ENCODE results near the gene CISH.
A peak's percentile ranks its signal among the peaks of the same experiment; 100 is the strongest.

The CISH gene, protein sequence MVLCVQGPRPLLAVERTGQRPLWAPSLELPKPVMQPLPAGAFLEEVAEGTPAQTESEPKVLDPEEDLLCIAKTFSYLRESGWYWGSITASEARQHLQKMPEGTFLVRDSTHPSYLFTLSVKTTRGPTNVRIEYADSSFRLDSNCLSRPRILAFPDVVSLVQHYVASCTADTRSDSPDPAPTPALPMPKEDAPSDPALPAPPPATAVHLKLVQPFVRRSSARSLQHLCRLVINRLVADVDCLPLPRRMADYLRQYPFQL

DNA sequence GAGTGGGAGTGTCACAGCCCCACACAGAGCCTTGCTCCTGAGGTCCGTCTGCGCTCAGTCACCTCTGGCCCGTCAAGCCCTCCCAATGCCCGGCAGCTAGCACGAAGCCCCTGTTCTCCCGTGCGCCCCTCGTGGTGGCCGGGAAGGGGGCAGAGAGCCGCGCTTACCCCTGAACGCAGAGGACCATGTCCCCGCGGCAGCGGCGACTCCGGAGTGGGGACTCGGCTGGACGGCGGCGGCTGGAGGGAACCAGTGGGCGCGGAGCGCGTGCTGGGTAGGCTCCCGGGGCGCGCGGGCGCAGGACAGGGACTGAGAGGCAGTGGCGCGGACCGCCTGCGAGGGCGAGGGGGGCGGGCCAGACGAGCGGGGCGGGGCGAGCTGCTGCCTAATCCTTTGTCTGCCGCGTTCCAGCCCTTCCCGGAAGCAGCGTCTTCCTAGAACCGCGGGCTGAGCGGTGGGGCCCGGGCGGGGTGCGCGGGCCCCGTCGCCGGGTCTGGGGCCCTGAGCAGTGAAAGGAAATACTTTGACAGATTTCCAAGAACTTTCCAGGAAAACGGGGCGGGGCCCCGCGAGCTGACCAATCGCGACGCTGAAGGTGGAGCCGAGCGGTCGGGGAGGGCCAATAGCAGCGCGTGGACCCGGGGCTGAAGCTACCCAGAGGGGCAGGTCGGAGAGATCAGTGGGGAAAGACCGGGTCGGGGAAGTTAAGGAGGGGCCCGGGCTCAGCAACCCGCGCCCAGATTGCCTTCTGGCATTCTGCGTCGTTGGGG lies at the start of gene CISH:
CISH (minus strand) TSS at position 311 of the 770 bp plus-strand sequence; CDS start at position 187, 124 bp downstream.
- H3K4me3 ChIP-seq (ENCODE audit: low read depth, low read length) = peak within 1 kb of the TSS; percentile 51

DNA sequence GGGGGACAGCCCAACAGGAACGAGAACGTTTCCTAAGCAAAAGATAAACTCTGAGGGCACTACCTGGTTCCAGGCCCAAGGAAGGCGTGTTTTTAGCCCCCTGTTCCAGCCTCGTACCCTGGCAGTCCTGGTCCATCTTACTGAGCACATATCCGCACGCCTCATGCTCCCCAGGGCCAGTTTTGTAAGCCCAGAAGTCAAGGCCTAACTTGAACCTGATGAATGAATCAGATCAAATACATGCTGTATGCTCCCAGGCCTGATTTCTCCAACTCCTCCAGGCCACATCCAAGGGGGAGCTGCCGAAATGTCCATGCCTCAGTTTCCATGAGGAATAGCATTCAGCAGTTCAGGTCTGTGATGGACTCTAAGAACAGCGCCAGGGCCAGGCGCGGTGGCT lies 48.8 kb upstream of the CISH start:
- no peak overlapping the region for H3K4me3 ChIP-seq (ENCODE audit: low read depth, low read length)

- H3K4me3 ChIP-seq (ENCODE audit: low read depth, low read length) = no peak overlapping the region
These were observed 47.3 kb upstream of the CISH start for GRCh38 chr3:50658831-50659230.

GRCh38 chr3:50658416-50658815 lies 46.8 kb upstream of the CISH start:
- no peak overlapping the region for H3K4me3 ChIP-seq (ENCODE audit: low read depth, low read length)

GRCh38 chr3:50657816-50658215 lies 46.2 kb upstream of the CISH start:
- H3K4me3 ChIP-seq (ENCODE audit: low read depth, low read length) = no peak overlapping the region

DNA sequence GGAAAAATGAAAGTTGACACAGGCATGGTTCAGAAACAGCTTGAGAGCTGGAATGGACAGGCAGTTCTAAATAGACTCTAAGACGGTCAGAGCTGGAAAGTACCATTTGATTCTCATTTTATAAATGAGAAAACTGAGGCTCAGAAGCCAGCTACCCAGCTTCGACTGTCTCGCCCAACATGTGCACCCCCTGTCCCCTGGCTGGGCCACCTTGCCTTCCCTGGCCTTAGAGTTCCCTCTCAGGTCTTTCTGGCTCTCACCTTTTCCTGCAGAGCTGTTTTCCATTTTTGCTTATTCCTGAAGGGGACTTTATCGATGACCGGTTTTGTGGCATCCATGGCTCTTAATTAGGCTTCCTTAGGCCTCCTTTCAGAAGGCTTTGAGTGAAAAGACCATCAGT lies 45.8 kb upstream of the CISH start:
- no peak overlapping the region for H3K4me3 ChIP-seq (ENCODE audit: low read depth, low read length)

GRCh38 chr3:50656417-50657195 lies 45.0 kb upstream of the CISH start:
- H3K4me3 ChIP-seq (ENCODE audit: low read depth, low read length) = no peak overlapping the region

GRCh38 chr3:50655009-50655830 lies 43.6 kb upstream of the CISH start:
- no peak overlapping the region for H3K4me3 ChIP-seq (ENCODE audit: low read depth, low read length)

DNA sequence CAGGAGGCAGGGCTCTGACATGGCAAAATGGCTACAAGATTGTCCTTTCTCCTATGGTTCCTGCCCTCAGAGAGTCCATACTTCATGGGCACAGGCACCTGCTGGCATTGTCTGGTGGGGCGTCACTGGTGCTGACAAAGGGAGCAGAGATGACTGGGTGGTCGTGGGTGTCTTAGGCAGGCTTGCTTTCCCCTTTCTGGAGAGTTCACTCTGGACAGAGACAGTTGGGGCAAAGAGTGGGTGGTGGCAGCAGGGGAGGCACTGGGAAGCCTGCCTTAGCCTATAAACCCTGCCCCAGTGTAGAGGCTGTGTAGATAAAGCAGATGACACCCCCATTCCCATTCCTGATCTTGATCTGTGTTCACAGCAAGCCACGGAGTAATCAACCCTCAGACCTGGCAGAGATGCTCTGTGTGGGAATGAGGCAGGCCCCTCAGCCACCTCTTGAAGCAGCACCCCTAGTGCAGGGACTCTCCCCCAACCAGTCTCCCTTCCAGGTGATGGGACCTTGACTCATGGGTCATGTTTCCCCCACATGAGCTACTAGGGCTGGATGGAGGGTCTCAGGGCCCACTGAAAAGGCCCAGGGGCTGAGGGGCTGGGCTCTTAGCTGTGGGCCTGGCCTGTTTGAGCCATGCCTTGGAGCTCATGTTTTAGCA lies 42.5 kb upstream of the CISH start:
- no peak overlapping the region for H3K4me3 ChIP-seq (ENCODE audit: low read depth, low read length)

DNA sequence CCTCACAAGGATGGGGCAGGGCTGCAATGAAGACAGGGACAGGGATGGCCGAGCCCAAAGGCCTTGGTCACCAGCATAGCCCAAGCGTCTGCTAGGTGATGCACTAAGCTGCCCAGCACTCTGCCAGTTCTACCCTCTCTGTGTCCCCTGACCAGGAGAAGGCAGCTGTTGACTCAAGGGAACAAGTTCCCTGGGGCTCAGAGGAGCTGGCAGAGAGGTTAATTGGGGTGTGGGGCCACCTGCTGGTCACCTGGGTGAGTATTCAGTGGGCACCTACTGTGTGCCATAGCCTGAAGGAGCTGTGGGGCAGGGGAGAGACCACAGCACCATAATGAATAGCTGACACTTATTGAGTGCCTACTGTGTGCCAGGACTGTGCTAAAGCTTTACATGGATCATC lies 41.1 kb upstream of the CISH start:
- H3K4me3 ChIP-seq (ENCODE audit: low read depth, low read length) = no peak overlapping the region

DNA sequence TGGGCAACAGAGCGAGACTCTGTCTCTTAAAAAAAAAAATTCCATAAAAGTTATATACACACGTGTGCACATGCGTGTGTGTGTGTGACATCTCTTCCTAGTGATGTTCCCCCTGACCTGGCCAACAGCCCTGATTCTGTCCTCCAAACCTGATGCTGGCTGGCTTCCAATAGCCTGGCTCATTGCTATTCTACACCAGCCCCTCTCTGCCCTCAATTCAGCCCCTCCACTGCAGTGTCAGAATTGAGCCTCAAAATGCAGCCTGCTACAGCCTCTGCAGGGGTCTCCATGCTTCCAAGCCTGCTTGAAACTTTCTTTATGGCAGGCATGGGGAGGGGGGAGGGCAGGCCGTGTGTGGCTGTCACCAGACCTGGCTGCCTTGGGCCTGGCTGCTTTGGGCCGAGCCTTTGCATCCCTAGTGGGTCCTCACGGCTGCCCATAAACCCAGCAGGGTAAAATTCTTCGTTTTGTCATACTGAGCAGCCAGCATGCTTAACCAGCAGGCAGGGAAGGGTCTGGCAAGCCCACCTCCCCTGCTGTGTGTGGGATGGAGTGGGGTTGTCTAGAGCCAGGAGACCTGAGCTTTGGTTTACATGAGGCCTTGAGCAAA lies 40.5 kb upstream of the CISH start:
- no peak overlapping the region for H3K4me3 ChIP-seq (ENCODE audit: low read depth, low read length)

- H3K4me3 ChIP-seq (ENCODE audit: low read depth, low read length) = no peak overlapping the region
These were observed 39.9 kb upstream of the CISH start for GRCh38 chr3:50651445-50651844.

DNA sequence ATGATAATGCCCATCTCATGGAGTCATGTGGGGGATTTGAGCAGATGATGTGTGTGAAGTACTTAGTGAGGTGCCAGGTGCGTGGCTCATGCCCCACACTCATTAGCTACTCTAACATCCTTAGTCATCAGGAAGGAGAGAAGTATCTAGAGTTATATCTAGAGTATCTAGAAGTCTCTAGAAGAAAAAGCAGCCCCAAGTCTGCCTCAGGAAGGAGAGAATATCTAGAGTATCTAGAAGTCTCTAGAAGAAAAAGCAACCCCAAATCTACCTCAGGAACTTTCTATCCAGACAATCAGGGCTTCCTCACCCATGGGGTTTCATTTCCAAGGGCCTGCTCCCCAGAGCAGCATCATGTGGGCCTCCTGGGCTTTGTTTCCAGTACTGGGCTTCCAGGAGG lies 38.4 kb upstream of the CISH start:
- H3K4me3 ChIP-seq (ENCODE audit: low read depth, low read length) = no peak overlapping the region

- H3K4me3 ChIP-seq (ENCODE audit: low read depth, low read length) = no peak overlapping the region
These were observed 37.9 kb upstream of the CISH start for GRCh38 chr3:50649451-50649931.

DNA sequence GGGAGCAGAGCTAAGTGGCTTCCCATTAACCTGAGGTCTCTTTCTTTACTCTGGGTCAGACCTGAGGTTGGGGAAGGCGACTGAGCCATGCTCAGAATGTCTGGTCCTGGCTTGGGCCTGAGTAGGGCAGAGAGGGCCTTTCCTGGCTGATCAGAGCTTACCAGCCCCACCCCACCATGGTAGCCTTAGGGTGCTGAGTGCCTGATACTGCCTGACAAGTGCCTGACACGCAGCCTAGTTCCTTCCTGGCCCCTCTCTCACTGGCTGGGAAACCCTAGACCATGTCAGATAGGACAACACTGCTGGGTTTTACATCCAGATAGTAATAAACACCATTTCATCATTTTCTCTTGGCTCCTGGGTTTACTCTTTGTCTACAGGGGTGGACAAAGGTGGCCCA lies 37.4 kb upstream of the CISH start:
- no peak overlapping the region for H3K4me3 ChIP-seq (ENCODE audit: low read depth, low read length)

- H3K4me3 ChIP-seq (ENCODE audit: low read depth, low read length) = no peak overlapping the region
These were observed 36.7 kb upstream of the CISH start for GRCh38 chr3:50648313-50648712.

GRCh38 chr3:50645378-50645777 lies 33.8 kb upstream of the CISH start:
- no peak overlapping the region for H3K4me3 ChIP-seq (ENCODE audit: low read depth, low read length)

GRCh38 chr3:50644561-50644960 lies 33.0 kb upstream of the CISH start:
- H3K4me3 ChIP-seq (ENCODE audit: low read depth, low read length) = no peak overlapping the region

DNA sequence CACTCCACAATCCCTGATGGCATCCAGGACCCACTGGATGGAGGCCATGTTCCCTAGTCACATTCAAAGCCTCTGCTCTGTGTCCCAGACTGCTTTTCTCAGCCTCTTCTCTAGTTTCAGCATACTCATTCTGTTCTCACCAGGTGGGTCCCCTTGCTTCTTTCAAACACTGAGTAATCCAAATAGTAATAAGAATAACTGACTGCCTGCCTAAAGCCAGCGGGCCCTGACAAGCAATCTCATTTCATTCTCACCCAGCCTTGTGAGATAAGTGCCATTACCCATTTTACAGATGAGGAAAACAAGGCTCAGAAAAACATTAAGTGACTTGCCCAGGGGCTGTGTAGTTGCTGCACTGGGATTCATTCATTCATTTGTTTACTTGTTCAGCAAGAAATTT lies 30.8 kb upstream of the CISH start:
- H3K4me3 ChIP-seq (ENCODE audit: low read depth, low read length) = no peak overlapping the region

DNA sequence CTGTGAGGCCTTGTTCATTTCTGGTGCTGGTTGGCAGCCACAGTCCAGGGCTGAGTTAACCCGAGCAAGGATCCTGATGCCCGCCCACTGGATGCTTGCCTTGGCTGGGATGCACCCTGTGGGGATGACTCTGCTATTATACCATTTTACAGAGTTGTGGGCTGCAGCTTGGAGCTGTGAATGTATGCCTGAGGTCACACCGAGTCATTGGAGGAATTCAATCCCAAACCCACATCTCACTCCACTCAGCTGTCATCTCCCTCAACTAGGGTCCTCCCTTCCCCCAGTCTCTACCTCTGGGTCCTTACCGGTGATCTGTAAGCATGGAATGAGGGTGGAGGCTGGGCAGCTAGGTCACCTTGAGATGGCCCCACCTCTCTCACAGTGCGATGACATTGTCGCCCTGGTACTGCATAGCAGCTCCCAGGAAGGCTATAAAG lies 27.5 kb upstream of the CISH start:
- no peak overlapping the region for H3K4me3 ChIP-seq (ENCODE audit: low read depth, low read length)

Measured in iPS-11a (cell line).